ENCODE results near the gene LPCAT1.

- TF ChIP-seq MXI1 (IDR thresholded peaks at IDR 0.05; ENCODE audit: borderline replicate concordance, low read depth, low read length) (no peak), CTCF (conservative IDR thresholded peaks at IDR 0.05; ENCODE audit: low read depth, low read length) (no peak), BHLHE40 (IDR thresholded peaks at IDR 0.05; ENCODE audit: low read depth, low read length) (no peak), RCOR1 (IDR thresholded peaks at IDR 0.05; ENCODE audit: insufficient replicate concordance, low read length) (no peak), MAFK (IDR thresholded peaks at IDR 0.05; ENCODE audit: low read depth, low read length) (no peak), CEBPB (IDR thresholded peaks at IDR 0.05; ENCODE audit: low read depth, low read length) (no peak), POLR2A (IDR thresholded peaks at IDR 0.05; ENCODE audit: low read depth, low read length) (no peak), NFE2L2 (IDR thresholded peaks at IDR 0.05; ENCODE audit: low read depth, low read length) (no peak), MAZ (IDR thresholded peaks at IDR 0.05; ENCODE audit: borderline replicate concordance, low read depth, low read length) (no peak), RAD21 (IDR thresholded peaks at IDR 0.05; ENCODE audit: low read length) (no peak), RFX5 (IDR thresholded peaks at IDR 0.05; ENCODE audit: low read depth, low read length) (no peak), USF2 (IDR thresholded peaks at IDR 0.05; ENCODE audit: low read depth, low read length) (no peak), FOS (IDR thresholded peaks at IDR 0.05; ENCODE audit: low read depth, low read length) (no peak)
Observed at GRCh38 chr5:1563051-1563461, 39.3 kb upstream of the LPCAT1 start.

All from IMR-90 (cell line).